ENCODE results near the gene SEC16A.

GRCh38 chr9:136443087-136443486 is 39.8 kb downstream of the SEC16A start:
- TF ChIP-seq CTCF (IDR thresholded peaks at IDR 0.05; ENCODE audit: low read depth, low read length, missing input control) (no peak), MAX (IDR thresholded peaks at IDR 0.05) (no peak)

All from liver (tissue), 2 donors.